GM08714 (cell line): Measurements from ENCODE around the gene STK17A.
"Not testable (repeated sequence)": the region's sequence is repeated elsewhere in the genome, so short reads cannot be mapped to it uniquely, and the experiment has no call there.

Source experiments
- H3K4me3 ChIP-seq: fragments of 200-500 bp; sonication (Bioruptor generic); 2 replicates; pipeline ENCODE4 v1.5.1; 2014; ENCODE audit warnings: mild to moderate bottlenecking, low read length, inconsistent platforms
- ZNF274 ChIP-seq: IDR thresholded peaks from 2 replicates; pipeline ENCODE4 v1.6.1; 2012; ENCODE audit warnings: mild to moderate bottlenecking, low read depth, low read length

STK17A gene

DNA sequence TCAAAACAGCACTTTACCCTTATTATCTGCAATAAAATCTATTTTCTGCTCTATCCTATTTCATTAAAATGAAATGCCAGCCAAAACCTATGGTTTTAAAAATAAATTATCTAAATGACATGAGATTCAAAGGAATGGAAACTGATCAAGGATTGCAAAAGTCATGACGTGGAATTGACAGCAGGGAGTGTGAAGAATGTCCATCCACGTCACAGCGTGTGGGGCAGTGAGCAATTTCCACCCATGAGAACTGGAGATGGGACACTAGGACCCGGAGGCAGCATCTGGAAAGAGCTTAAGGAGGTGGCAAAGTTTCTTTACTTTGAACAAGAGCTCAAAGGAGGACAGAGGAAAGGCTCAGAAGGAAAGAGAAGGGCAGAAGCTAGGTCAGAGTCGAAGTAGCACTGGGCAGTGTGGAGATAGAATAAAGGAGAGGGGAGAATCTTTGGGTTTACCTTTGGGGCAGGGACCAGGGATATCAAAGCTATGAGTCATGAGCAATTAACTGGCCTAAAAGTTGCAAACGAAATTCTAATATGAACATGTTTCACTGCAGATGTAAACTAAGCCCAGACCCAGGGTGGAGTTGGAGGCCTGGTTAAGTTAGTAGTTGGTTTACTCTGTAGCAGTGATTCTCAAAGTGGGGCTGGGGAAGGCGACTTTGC, 24.9 kb upstream of the STK17A start:
- no peak overlapping the region for H3K4me3 ChIP-seq

DNA sequence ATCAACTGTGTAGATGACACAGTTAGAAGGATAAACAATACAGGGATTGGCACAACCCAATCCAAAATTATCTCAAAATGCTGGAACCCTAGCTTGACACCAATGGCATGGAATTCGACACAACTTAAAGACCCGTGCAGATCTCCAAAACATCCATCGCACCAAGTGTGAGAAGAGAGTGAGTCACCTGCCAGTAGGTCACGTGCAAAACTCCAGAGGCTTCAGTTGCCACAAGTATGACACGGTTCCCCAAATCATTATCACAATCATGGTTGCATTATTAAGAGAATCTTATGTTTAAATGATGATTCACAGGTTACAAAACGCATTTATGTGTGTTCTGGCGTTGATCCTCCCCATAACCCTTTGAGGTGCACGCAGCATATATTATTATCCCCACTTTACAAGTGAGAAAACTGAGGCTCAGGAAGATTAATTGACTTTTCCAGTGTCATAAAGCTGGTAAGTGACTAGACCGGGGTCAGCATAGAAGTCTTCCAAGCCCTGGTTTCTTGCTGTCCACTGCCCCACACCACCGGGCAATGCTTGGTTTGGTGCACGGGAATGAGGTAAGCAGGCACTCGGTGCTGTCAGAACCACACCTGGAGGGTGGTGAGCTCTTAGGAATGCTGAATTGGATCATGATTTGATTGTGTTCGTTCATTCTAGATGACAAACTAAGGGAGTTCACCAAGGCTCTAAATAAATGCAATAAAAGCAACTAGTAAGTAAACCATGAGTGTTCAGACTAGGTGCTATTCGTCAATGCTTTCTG, 23.6 kb upstream of the STK17A start:
- no peak for TF ChIP-seq ZNF274
- no peak overlapping the region for H3K4me3 ChIP-seq

More for the DNA sequence above, 24.9 kb upstream of the STK17A start:
- TF ChIP-seq ZNF274 = no peak

DNA sequence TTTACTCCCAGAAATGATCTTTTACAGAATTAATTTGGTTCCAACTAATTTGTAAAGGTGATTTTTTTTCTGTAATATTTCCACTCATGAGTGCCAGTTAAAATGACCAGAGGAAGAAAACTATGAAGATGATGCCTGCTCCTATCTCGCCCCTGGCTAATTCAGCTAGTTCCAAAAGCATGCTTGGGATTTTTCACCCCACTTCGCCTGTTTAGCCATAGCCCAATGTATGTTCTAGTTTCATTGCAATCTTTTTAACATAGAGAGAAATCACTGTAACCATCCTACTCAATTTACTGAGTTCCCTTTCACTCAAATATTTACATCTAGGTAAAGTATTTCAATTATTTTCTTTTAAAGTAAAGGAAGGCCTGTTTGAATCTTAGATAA, 23.0 kb upstream of the STK17A start:
- H3K4me3 ChIP-seq = no peak overlapping the region
- TF ChIP-seq ZNF274 = no peak

- TF ChIP-seq ZNF274 = no peak
- H3K4me3 ChIP-seq = no peak overlapping the region
Observed at GRCh38 chr7:43560742-43561330, 22.1 kb upstream of the STK17A start.

- no peak for TF ChIP-seq ZNF274
- no peak overlapping the region for H3K4me3 ChIP-seq
Observed at GRCh38 chr7:43562383-43562782, 20.5 kb upstream of the STK17A start.

DNA sequence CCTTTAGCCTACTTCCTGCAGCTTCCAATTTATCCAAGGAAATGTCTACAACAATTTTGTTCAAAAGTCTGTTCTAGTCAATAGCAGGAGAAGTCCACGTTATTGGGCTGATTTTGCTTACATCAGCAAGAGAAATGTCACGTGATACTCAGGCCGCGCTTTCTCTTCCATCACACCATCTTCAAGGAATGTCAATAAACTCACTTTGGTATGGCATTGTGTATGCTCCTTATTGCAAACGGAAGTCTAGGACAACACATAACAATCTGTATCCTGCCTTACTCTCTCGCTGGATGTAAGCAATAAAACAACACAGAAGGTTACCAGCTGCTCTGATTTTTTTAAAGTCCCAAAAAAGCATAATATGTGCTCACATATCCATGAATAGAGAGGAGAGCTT, 17.1 kb upstream of the STK17A start:
- no peak overlapping the region for H3K4me3 ChIP-seq
- no peak for TF ChIP-seq ZNF274

DNA sequence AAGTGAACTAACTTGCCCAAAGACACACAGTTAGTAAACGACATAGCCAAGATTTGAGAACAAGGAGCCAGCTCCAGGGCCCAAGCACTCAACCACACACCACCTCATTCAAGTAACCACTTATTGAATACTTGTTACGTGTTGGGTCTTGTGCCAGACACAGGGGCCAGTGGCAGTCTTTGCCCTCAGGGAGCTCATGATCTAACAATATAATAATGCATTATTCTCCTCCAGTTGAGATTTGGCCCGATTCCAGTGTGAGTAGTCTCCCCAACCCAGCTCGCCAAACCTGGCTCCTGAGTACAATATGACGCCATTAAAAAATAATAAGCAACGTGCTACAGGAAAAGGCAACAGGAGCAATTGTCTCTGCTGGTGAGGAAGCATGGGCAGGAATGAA, 14.4 kb upstream of the STK17A start:
- no peak overlapping the region for H3K4me3 ChIP-seq
- TF ChIP-seq ZNF274 = no peak

DNA sequence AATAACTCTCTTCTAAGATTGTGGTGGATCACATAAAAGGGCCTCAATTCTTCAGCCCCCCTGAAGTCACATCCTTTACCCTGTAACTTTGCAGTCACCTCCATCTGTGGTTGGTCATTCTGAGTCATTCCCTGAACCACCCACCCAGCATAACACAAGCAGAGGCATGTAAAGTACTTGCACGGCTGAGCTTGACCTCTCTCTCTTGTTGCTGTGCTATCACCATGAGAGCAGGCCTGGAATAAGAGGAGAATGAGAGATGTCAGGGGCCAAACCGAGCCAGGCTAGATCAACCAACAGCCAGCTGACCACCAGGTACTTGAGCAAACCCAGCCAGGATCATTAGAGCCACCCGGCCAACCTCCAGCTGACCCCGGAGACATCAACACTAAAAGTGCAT, 13.5 kb upstream of the STK17A start:
- no peak for TF ChIP-seq ZNF274
- H3K4me3 ChIP-seq = no peak overlapping the region

DNA sequence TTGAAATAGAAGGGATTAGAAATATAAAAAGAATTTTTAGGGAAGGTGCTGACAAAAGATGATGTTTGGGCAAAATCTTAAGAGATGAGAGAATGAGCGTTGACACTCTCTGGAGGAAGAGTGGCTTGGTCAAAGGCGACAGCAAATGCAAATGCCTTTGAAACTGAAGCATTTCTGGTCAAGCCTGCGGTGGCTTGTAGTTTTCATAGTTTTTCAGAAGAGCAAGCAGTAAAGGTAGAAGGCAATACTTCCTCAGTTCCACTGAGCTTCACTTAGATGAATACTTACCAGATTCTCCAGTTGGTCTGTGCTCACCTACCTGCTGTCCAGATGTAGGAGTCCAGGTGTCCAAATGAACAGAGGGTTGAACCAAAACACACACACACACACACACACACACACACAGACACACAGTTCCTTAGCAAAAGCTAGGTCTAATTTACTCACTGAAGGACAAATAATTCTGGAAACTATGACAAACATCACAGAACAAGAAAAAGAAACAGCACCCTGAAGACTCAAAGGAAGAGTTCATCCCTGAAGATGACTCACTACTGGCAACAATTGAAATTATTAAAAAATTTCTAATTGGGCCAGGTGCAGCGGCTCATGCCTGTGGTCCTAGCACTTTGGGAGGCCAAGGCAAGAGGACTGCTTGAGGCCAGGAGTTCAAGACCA, 12.1 kb upstream of the STK17A start:
- H3K4me3 ChIP-seq = no peak overlapping the region
- TF ChIP-seq ZNF274 = no peak

DNA sequence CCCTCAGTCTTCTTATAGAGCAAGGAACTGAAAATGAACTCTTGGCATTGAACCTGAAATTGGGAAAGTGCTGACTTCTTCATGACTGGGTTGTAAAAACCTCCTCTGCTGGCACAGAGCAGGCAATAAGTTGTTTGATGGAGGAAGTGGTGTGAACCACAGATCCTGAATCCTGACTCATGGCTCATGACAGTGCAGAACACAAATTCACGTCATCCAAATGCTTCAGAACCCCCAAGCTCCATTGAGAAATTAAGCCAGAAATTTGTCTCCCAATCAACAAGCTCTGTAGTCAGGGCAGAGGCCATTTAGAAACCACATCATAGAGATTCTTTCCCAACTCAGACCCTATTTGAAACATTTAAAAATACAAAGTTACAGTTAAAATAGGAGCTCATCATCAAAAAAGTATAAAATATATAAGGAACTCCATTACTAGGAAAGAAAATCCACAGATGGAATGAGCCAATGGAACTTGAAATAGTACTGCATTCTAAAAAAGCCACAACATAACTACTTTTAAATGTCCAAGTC, 10.3 kb upstream of the STK17A start:
- no peak for TF ChIP-seq ZNF274
- no peak overlapping the region for H3K4me3 ChIP-seq

GRCh38 chr7:43573832-43574231, 9.1 kb upstream of the STK17A start:
- H3K4me3 ChIP-seq = not testable (repeated sequence)

- TF ChIP-seq ZNF274 = no peak
- H3K4me3 ChIP-seq = no peak overlapping the region
Observed at GRCh38 chr7:43575506-43575905, 7.4 kb upstream of the STK17A start.

DNA sequence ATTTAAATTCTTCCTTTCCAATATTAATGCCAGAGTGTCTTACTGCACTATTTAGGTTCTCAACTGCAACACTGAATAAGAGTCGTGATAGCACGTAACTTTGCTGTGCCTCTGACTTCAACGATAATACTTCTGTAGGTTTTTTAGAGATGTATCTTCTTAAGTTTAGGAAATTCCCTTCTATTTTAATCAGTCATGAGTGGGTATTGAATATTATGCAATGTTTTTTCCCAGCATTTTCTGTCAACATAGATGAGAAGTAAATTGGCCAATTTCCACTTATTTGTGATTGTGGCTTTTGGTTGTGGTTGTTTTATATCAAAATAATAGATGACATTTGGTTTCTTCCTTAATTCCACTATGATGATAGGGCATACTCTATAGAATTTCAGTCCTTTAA, 6.7 kb upstream of the STK17A start:
- H3K4me3 ChIP-seq = no peak overlapping the region
- no peak for TF ChIP-seq ZNF274

- no peak overlapping the region for H3K4me3 ChIP-seq
- TF ChIP-seq ZNF274 = no peak
Observed at GRCh38 chr7:43577485-43577951, 5.4 kb upstream of the STK17A start.

- H3K4me3 ChIP-seq = peak overlapping the region; percentile 99
- TF ChIP-seq ZNF274 = no peak
Observed at GRCh38 chr7:43583424-43584194, 701 bp downstream of the STK17A start.
